NOMO-1 treated with DMSO at 0.1 percent for 48 hours (cell line): ENCODE data around the gene IGF1.

Experiments
- DNase-seq: peaks from one replicate; lab custom pipeline; 2025; ENCODE audit not compliant: unreplicated experiment; lab: John Stamatoyannopoulos, UW

Gene IGF1

DNA sequence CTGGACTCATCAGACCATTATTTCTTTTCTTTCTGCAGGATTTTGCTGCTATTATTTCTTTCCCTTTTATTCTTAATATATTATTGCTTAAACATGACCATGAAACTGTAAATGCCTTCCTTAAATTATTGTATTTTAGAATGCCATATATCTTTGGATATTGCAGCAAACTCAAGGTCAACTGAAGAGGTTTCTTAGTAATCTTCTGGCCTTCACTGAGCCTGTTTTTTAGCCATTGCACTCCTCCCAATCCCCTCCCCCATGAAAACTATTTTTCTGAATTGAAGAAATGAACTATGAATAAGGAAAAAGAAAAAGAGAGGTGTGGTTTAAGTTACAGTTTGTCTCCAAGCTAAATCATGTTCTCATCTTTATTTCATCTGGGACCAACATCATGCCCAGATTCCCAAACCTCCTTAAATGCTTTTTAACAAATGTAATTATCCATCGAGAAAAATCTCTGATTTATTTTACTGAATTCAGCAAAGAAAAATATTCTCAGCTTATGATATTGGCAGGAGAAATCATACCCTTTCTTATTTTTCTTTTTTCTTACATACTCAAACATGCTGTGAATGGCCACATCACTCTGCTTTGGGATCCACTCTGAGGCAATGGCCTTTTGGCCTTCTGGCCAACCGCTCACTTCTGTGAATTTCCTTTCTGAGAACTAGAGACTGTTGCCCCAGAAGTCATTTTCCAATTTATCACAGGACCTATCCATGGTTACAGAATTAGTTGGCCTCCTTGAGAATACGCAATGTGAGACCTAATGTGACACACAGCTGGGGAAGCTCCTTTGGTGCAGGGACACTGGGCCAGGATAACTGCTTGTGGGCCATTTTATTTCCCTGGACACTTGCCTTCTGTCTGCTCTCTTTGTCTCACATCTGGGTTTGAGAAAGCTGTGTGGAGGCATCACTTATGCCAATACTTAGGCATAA, 50.9 kb downstream of the IGF1 start:
- no peak for DNase-seq

DNA sequence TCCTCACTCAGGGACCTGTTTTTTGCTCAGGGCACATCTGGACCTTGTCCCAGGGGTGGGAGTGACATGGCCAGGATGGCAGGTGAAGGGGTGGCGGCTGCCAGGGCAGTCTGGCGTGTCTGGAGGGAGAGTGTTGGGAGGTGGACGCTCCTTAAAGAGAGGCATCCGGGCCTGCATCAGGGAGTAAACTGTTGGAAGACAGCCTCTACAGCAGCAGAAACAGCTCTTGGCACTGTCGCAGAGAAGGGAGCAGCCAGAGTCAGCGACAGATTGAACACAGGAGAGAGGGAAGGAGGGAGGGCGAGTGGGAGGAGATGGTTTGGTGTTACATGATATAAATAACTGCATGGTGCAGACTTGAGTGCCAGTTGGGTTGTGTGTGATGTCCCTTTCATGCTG, 52.8 kb downstream of the IGF1 start:
- no peak for DNase-seq

DNA sequence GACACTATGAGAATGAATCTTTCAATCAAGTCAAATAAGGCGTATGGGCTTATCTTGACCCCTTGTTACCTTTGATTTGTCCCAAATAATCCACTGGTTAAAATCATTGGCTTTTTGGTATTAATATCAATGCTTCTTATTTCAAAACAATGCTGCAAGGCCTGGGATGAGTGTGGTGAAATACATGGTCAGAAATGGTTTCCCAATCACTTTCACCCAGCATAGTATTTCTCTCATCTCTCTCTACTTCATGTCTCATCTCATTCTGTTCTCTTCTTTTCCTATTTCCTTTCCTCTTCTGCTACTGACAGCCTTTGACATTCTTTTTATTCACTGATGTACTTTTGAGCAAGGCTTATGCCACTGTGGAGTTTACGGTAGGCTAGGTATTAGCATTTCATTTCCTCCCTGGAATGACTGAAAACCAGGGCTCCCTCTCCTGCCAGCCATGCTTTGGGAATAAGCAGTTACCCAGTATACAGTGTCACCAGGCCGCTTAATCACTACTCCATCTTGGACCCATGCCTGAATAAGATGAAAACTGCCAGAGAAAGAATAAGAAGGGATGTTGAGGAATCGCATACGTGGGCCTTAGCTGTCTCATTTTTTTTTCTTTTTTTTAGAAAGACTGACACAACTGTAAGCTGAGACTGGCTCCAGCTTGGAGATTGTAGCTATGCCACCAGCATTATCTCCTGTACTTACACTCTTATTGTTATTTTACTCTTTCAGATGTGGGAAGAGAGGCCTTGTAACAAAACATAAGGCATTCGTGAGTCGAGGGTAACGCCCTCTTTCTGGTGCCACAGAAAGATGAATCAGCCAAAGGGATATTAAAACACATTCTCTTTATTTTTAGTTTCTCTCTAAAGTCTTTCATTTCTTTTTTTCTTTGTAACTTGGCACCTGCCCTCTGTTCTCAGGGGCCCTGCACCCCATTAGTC, 53.5 kb downstream of the IGF1 start:
- no peak for DNase-seq

DNA sequence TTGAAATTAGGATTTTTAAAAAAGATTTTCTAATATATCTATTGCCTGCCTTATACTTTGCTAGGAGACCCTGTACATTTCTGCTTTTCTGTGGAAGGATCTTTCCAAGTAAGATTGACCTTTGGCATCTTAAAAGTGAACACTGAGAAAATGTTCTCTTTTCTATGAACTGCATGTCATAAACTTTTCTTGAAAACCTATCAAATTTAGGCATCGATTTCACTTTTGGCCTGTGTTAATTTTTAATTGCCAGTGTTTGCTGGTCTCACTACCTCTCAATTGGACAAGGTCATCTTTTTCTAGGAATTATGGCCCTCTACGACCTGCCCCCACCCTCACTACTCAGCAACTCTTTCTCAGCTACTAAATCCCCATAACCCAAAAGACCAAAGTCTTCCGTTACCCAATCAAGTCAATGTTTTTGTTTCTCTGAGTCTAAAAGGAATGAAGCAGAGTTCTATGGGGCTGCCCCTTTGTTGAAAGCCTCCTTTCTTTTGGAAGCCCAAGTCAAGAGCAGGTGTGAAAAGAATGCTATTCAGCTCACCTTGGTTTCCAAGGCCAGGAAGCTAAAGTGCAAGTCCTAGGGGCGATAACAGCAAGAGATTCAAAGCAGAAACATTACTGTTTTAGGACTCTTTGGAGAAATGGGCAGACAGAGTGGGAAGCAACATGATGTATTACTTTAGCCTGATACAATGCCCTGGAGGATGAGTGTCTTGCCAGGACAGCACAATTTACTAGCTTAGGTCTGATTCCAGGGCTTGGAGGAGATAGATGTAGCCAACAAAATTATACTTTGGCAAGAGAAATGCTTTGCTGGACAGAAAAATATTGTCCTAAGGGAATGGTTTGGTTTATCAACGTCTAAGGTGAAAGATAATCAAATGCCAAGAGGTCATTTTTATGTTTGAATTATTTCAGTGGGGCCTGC, 55.0 kb downstream of the IGF1 start:
- no peak for DNase-seq

DNA sequence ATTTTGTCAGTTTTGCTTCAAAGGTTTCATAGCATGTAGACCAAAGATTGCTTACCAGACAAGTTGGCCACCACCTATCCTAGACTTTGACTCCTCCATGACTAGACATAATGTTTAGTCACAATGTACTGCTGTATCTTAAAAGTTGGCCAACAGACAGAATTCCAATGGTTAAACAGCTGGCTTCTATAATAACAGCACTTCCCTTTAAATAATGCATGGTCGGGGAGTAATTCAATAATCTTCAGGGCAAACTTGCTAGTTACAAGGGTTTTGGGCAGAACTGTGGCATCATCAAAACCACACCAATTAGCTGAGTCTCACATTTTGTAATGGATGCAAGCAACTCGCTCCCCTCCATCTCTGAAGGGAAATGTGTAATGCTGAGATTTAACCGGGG, 56.9 kb downstream of the IGF1 start:
- peak; percentile 56 for DNase-seq

DNA sequence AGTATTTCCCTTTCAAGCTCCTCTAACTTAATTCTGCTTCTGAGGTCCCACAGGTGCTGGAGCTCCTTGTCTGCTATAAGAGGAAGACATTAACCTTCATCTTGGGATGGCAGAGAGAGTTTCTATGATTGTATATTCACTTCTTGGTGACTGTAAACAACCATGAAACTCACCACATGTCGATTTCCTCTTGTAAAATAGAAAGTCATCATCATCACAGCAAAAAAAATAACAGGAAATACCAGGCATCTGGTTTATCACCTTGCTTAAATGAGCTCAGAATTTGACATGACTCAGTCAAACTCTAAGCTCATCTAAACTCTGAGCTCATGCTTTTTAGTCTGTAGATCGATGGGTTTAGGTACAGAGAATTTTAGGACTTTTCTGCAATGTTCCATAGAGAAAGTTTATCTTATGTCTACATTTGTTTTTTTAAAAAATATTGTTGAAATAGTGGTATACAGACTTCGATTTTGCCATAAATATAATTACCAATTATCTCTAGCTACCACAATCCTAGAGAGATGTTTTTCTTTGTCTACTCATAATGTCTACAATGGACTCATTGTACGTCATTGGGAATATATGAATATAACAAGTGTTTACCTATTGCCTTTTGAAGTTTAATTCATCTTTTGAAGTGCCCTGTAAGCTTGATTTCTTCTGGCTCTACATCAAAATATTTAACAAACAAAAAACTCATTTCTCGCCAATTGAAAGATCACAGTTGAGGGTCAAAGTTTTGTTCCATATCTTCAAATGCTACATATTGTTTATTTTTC, 58.4 kb downstream of the IGF1 start:
- DNase-seq: no peak

DNA sequence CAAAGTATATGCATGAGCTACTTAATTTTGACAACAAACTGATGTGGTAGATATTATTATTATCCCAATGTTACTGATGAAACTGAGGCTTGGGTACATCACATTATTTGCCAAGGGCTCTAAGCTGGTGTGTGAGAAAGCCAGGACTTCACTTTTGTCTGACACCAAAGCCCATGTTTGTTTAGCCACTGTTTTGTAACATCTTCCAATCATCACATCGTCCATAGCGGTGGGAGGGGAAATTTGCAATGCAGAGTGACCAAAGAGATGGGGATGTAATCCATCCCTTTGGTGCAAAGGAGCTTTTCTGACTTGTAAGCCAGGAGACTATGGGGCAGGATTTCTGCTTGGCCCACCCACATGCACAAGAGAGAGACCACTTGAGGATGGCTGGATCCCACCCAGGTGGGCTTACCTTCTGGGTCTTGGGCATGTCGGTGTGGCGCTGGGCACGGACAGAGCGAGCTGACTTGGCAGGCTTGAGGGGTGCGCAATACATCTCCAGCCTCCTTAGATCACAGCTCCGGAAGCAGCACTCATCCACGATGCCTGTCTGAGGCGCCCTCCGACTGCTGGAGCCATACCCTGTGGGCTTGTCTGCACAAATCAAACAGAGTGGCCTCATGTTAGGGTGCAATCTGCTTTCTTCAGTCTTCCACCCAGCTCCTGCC, 61.1 kb downstream of the IGF1 start:
- no peak for DNase-seq

DNA sequence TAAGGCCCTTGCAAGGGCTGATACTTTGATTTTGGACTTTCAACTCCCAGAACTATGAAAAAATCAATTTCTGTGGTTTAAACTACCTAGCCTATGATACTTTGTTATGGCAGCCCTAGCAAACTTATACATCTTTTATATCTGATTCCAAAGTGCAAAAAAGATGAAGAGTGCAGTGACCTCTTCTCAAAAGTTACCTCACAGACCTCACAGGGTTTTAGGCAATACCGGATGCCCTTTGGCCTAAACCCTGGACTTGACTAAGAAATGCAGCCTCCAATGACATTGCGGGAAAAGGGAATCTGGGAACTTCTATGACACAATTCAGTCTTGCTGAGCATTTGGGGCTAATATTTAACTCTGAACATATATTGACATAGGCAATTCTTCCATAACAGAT, 63.3 kb downstream of the IGF1 start:
- no peak for DNase-seq

DNA sequence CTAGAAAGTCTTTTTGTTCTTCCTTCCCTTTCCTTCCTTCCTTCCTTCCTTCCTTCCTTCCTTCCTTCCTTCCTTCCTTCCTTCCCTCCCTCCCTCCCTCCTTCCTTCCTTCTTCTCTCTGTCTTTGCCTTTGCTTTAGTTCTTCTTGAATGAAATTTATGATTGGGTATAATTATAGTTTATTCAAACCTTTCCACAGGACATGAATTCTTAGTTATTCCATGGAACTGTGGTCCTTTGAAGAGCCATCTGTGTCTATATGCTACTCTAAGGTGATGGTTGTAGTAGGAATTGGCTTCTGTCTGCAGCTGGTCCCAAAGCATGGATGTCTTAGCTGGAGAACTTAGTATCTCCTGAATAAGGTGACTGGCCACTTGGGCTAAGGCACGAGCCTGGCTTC, 64.8 kb downstream of the IGF1 start:
- no peak for DNase-seq

DNA sequence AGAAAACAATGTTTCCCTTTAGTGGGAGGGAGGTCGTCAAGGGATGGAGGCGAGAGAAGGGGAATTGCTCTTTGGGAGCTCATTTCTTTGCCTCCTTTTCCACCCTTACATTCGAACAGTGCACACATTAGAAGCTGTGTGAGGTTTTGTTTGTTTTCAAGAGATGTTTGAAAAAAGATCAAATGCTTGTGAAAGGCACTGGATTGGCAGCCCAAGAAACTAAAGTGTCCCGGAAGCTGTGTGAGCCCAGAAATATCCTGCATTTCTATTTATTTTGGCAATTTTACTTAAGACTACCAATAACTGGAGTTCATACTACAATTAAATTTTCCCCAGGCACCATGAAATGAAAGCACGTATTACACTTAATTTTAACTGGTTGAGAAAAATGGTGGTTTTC, 67.0 kb downstream of the IGF1 start:
- DNase-seq: no peak

DNA sequence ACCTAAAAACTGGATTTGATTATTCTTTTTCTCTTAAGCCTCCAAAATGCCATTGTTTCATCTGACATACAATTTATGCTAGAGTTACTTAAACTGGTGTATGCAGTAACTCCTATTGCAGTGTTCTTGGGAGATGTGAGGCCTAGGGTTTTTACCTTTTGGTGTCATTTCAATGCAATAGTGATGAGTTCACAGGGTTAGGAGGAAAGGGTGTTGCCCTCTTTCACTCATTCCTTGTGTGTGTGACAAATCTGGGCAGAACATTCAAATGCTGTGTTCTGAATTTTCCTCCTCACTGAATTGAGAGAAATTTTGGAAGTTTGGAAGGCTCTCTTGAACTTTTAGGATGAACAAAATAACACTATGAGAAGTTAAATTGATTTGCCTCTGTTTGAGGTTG, 69.9 kb downstream of the IGF1 start:
- no peak for DNase-seq

DNA sequence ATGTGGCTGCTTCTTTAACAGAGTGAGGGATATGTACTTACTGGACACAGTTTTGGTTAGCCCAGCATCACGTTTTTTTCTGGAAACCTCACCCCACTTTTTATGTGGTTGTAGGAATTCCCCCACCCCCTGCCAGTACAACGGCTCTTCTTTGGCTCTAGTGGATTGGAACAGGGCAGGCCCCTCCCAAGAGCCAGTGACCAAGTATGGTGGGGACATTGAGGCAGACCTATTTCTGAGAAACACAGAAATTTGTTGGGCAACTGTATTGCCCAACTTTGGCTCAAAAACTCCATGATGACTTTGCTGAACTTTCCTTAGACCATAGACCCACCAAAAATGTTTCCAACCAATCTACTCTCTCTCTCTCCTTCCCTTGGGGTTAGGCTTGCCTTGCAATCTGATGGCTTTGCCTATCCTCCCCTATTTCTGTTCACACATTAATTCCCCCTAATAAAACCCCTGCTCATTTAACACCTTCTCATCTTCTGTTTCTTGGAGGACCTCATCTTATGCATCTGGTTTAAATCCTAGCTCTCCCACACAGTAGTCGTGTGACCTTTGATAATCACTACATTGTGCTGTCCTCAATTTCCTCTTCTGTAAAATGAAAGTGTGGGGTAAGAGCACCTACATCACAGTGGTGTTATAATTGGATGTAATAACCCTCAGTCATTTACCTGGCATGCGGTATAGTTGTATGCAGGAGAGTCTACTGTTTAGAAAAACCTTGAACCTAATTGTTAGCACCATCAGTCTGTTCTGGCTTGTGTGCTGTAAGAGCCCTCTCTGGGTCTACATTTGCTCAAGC, 71.7 kb downstream of the IGF1 start:
- DNase-seq: no peak

DNA sequence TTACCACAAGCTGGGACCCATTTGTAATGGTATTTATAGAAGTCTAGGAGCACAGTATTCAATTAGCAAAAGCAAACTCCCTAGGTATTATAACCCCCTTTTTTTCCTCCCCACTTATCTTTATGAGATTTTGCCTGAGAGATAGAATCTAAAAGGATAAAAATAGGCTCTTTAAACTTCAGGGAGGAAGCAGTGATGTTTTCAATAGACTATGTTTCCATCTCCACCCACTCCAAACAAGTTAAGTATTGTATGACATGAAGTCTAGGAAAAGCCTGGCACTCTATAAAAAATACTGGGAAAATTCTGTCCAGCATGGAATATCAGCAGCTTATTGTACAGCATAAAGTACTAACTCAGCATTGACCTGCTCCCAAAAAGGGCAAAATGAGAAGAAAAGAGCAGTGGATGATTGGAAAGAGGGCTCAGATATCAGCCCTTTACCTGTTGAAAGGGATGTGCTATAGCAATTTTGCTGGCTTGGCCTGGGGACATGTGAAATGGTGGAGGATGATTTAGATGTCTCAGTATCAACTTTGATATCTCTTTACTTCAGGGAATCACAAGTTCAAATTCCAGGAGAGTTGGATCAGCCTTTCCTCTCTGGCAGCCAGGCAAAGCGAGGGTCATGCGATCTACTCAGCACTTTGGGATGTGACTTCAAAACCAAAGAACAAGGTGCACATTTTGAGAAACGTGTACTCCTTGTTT, 72.4 kb downstream of the IGF1 start:
- no peak for DNase-seq

DNA sequence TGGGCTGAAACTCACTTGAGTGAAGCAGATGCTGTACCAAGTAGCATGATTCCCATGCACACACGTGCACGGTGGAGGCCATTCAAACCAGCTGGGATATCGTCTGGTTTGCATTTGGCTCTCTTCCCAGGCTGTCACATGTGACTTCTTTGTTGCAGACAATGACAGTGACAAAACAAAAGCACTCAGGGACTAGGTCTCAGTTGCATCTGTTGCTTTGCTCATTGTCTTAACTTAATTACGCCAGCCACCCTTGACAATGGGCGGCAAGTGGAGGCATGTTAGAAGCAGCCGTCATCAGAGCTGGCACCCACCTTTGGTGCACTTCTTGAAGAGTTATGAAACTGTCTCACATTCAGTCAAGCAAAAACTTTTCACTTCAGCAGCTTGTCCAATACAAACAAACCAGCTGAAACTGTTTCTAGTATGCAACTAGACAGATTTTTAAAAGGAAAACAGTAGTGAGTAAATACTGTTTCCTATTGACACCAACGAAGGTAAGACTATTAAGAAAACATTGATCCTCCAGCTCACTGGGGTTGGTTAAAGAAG, 74.3 kb downstream of the IGF1 start:
- DNase-seq: no peak

DNA sequence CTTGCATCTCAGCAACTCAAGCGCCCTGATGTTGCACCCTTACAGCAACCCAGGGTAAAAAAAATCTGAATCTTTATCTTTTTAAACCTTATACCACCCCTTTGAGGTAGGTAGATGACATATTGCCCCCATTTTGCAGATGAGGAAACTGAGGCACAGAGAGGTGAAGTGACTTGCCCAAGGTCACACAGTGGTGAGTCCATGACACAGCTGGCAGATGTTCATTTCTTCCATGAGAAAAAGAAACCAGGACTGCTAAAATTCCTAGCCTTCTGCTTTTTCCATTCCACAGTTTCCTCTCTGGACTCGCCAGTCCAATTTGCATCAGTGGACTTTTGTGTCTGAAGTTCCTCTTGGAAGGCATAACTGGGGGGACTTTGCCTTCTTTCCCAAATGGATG, 79.3 kb downstream of the IGF1 start:
- DNase-seq: no peak

DNA sequence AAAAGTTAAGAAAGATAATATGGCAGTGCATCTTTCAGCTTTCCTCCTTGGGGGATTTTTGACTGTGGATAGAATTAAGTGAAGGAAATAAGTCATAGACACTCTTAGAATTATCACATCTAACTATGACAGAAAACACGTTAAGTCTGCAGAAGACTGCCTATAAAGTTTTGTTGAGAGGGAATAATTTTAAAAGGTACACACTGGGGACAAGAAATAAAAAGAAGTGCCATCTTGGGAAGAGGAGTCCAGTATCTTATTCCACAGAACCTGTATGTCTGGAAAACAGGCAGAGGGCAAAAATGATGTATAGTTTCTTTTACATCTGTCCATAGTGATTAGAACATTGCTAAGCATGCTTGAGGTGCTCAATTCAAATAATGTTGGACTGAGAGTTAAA, 80.7 kb downstream of the IGF1 start:
- DNase-seq: no peak

DNA sequence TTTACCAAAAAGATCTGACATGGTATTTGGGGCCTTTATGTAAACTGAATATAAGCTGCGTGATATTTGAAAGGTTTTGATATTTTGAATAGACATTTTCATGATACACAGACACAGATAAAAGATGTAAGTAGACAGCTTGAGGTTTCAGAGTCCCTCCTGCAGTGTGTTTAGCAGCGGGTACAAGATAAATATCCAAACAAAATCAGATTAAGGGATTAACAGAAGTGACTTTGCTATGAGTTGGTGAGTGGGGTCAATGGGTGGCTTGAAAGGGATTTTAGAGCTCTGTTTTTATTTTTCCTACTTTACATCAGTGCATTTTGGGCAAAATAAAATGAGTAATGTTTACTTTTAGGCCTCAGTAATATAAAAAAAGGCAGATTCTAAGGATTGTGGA, 84.1 kb downstream of the IGF1 start:
- no peak for DNase-seq

DNA sequence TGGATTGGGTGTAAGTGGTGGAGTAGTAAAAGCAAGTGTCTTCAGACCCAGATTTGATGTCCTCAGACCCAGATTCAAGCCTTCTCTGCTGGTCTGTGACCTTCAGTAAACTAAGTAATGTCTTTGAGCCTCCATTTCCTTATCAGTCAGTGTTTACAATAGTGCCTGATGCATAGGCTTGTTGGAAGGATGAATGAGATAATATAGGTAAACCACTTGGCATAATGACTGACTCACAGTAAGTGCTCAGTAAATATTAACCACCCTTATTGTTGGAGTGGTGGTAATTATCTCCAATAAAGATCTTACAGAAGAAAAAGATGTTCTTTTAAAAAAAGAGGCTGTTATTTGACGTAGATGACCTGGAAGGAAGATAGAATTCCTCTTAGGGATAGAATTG, 86.2 kb downstream of the IGF1 start:
- no peak for DNase-seq
